Stimulated activated CD8-positive, alpha-beta memory T cell treated with anti-CD3 and anti-CD28 coated beads, Interleukin-4, amount 100 ng/mL, for 24 hours (primary cell): ENCODE measurements around the gene FOXI1.
A peak's percentile ranks its signal among the peaks of the same experiment; 100 is the strongest.

ENCODE experiments used
- DNase-seq: peaks from one replicate; pipeline ENCODE4 v3.0.0-alpha.2; 2020; ENCODE audit warnings: low read depth

The FOXI1 gene

DNA sequence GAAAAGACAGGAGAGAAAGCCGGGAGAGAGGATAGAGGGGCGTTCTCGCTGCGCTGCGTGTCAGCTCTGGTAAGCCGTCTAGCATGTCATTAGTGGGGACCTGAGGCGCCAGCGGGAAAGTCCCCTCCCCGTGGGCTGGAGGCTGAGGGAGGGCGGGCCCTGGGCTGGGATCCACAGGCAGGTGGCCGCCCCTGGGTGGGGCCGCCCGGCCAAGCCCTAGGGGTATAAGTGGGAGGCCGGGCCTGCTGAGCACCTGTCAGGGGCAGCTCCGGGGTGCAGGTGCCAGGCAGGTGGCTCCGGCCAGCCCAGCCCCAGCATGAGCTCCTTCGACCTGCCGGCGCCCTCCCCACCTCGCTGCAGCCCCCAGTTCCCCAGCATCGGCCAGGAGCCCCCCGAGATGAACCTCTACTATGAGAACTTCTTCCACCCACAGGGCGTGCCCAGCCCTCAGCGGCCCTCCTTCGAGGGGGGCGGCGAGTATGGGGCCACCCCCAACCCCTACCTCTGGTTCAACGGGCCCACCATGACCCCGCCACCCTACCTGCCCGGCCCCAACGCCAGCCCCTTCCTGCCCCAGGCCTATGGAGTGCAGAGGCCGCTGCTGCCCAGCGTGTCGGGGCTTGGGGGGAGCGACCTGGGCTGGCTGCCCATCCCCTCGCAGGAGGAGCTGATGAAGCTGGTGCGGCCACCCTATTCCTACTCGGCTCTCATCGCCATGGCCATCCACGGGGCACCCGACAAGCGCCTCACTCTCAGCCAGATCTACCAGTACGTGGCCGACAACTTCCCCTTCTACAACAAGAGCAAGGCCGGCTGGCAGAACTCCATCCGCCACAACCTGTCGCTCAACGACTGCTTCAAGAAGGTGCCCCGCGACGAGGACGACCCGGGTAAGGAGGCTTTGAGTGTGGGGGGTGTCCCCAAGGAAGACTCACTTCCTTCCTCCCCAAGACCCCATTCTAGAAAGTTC lies at the start of gene FOXI1:
Gene FOXI1, plus strand, starts transcription at position 256 of the 970 bp plus-strand sequence. Its CDS starts 61 bp downstream, at position 317.
- DNase-seq: no peak

- DNase-seq: no peak
Observed at GRCh38 chr5:170056561-170057267, 49.0 kb upstream of the FOXI1 start.

DNA sequence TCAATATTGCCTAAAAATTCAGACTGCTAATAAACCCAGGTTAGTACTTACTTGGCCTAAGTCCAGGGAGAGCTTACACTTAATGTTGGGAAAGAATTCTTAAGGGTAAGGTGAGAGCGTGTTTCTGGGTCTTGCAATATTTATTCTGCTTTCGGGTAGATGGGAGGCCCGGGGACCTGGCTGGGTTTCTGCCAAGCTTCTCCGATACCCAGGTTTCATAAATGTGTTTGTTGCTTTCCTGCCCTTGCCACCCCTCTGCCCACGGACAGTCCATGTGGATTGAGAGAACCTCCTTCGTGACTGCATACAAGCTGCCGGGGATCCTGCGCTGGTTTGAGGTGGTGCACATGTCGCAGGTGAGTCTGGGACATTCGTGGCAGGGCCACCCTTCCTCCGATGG lies 48.4 kb upstream of the FOXI1 start:
- DNase-seq: no peak

GRCh38 chr5:170059221-170059620 lies 46.5 kb upstream of the FOXI1 start:
- no peak for DNase-seq

GRCh38 chr5:170067152-170067551 lies 38.5 kb upstream of the FOXI1 start:
- DNase-seq: no peak

DNA sequence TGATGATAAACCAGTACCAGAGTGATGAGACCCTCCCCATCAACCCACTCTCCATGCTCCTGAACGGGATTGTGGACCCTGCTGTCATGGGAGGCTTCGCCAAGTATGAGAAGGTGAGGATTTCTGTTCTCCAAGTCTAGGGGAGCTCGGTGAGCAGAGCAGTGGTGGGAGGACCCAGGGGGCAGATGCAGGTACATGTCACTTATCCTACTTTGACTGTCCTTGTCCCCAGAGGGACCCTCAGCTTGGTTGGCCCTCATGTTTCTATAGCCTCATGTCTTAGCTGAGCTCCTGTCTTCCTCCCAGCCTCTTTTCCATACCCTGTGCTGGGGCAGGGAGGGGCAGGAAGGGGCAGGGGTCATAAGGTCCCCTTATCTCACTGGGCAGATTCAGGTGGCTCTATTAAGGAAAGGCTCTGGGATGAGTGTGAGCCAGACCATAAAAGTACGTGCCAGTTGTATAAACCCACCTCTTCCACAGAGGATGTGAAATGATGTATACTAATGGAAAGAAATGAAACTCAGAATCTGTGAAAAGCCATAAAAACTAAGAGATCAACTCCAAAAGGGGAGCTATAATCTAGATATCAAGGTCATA lies 38.0 kb upstream of the FOXI1 start:
- DNase-seq: no peak

GRCh38 chr5:170069512-170069911 lies 36.2 kb upstream of the FOXI1 start:
- DNase-seq: no peak

DNA sequence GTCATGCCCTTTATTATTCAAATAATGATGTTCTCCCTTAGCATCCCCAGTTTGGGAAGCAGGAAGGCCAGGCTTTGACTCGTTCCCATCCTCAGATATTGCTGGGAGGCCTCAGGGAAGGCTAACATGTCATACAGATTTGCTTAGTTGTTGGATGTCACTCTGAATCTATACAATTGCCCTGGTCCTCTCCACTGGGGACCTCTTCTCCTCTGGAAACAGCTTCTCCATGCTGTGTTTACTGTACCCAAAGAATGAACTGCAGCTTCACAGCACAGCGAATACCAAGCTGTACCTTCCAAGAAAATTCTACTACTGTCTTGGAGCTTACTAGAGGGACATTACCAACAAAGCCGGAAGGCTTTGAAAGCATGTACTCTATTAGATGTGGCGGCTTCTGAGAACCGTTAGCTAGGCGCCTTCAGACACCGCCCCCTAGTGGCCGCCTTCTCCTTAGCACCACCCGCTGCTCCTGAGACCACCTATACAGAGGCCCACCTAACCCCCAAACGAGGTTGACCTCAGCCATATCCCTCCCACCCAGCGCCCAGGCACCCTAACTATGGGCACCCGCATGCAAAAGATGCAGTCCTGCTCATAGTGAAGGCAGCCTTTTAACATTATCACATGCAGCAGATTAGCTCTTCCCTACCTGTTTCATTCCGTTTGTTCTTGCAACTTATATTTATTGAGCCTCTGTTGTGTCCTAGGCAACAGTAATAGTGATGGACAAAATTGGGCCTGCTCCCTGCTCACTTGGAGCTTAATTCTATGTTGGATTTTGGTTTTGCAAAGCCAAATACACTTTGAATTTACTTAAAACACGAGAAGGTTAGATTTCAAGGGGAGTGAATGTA lies 34.9 kb upstream of the FOXI1 start:
- DNase-seq: peak; percentile 8

- DNase-seq: no peak
Observed at GRCh38 chr5:170071748-170072147, 33.9 kb upstream of the FOXI1 start.

DNA sequence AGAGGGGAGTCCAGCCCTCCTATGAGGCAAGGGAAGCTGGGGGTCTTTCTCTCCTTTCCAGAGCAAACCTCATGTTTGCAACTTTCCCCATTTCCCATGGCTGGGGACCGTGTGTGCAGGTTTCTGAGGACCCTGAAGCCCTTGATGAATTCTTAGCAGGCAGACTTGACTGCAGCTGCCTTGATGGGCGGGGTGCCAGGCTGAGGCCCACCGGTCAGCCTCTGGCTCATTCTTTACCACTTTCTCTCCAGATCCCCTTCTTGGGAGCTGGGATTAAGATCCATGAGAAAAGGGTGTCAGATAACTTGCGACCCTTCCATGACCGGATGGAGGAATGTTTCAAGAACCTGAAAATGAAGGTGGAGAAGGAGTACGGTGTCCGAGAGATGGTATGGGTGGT lies 30.0 kb upstream of the FOXI1 start:
- DNase-seq: no peak

DNA sequence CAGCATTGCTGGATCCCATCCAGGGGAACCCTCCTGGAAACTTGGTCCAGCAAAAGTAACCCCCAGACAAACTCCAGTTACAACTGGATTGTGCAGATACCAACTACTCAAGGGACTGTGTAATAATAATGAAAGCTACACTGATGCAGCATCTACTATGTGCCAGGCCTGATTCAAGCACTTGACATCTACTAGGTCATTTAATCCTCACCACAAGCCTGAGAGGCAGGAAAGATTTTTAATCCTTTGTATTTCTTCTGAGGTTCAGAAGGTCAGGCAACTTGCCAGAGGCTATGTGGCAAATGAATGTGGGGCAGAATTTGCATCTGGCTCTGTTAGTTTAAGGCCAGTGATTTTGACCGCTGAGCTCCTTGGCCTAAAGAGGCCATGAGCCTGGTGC lies 29.5 kb upstream of the FOXI1 start:
- DNase-seq: no peak

GRCh38 chr5:170076739-170077138 lies 29.0 kb upstream of the FOXI1 start:
- DNase-seq: no peak

DNA sequence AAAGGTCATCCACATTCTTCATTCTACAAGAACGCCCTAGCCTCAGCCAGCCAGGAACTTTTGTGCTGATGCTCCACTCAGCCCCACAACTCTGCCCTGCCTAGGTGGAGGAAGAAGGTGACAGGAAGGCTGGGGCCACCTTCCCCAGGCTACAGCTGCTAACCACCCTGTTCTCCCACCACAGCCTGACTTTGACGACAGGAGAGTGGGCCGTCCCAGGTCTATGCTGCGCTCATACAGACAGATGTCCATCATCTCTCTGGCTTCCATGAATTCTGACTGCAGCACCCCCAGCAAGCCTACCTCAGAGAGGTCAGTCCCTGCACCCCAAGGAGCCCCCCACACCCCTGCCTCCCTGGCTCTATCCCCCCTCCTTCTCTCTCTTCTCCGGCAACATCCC lies 28.2 kb upstream of the FOXI1 start:
- DNase-seq: no peak

GRCh38 chr5:170078458-170078857 lies 27.2 kb upstream of the FOXI1 start:
- no peak for DNase-seq

GRCh38 chr5:170078931-170079330 lies 26.8 kb upstream of the FOXI1 start:
- DNase-seq: no peak

- no peak for DNase-seq
Observed at GRCh38 chr5:170080217-170080616, 25.5 kb upstream of the FOXI1 start.

DNA sequence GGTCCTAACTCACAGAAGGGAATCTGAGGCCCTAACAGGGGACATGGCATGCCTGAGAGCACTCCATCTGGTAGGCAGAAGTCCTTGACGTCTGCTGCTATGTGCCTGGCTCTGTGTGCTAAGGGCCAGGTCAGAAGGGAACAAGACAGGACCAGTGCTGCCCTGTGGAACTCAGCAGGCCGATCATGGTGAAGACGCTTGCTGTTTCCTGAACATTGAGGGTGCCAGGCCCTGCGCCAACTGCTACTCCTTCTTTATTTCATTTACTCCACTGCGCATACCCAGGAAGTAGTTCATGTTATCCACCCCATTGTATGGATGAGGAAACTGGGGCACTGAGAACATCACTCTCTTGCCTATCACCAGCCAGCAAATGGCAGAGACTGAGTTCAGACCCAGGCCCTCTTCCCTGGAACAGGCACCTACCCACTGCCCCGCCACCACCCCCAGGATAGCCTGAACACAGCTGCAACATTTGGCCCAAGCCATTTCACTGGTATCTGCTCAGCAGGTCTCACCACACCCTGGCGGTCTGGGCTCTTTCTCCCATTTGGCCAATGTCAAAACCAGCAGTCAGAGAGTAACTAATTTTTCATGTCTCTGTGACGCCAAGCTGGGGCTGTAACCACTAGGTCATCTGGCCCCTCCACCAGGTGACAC lies 24.8 kb upstream of the FOXI1 start:
- DNase-seq: no peak

- DNase-seq: no peak
Observed at GRCh38 chr5:170081616-170082015, 24.1 kb upstream of the FOXI1 start.

GRCh38 chr5:170082701-170083100 lies 23.0 kb upstream of the FOXI1 start:
- no peak for DNase-seq

GRCh38 chr5:170087168-170087817 lies 18.4 kb upstream of the FOXI1 start:
- no peak for DNase-seq
